RWPE2 (cell line): Measurements from ENCODE around the gene MYOM1.

Source experiments
- ATAC-seq: fragments of 200-7000 bp; cut with Tn5 transposase; 3 replicates; pipeline ENCODE4 v1.9.1; 2021; ENCODE audit warnings: low read depth
- DNase-seq: peaks from one replicate; pipeline ENCODE4 v3.0.0-alpha.2; 2020; ENCODE audit warnings: low spot score
- H3K27ac ChIP-seq: fragments of 450-650 bp; 2 replicates; pipeline ENCODE4 v1.5.1; 2017; ENCODE audit warnings: mild to moderate bottlenecking; ENCODE audit not compliant: poor library complexity, severe bottlenecking
- H3K27me3 ChIP-seq: fragments of 250-450 bp; sonication (Bioruptor Pico); 2 replicates; pipeline ENCODE4 v1.5.1; 2021; ENCODE audit warnings: mild to moderate bottlenecking, moderate library complexity; ENCODE audit not compliant: insufficient read depth, poor library complexity, severe bottlenecking
- H3K36me3 ChIP-seq: fragments of 250-450 bp; sonication (Bioruptor Pico); 2 replicates; pipeline ENCODE4 v1.5.1; 2020; ENCODE audit warnings: low read depth, mild to moderate bottlenecking, moderate library complexity
- H3K4me1 ChIP-seq: fragments of 250-450 bp; sonication (Bioruptor Pico); 2 replicates; pipeline ENCODE4 v1.5.1; 2021; ENCODE audit warnings: mild to moderate bottlenecking, moderate library complexity; ENCODE audit not compliant: insufficient read depth, poor library complexity, severe bottlenecking
- H3K4me3 ChIP-seq: fragments of 250-450 bp; sonication (Bioruptor Pico); 2 replicates; pipeline ENCODE4 v1.5.1; 2021; ENCODE audit warnings: mild to moderate bottlenecking, moderate library complexity; ENCODE audit not compliant: severe bottlenecking
- H3K9me3 ChIP-seq: fragments of 250-450 bp; sonication (Bioruptor Pico); 2 replicates; pipeline ENCODE4 v1.5.1; 2021; ENCODE audit warnings: mild to moderate bottlenecking, moderate library complexity; ENCODE audit not compliant: severe bottlenecking
- CTCF ChIP-seq: fragments of 450-650 bp; IDR thresholded peaks from one replicate; pipeline ENCODE4 v1.5.1; 2017; ENCODE audit warnings: mild to moderate bottlenecking, moderate library complexity; ENCODE audit not compliant: poor library complexity, severe bottlenecking

Gene MYOM1

GRCh38 chr18:3265564-3266033 lies 45.8 kb upstream of the MYOM1 start:
- Histone ChIP-seq H3K9me3 (no peaks in the 10 kb centered on the region), H3K4me1 (peaks cover 54% of the 10 kb centered on the region), H3K27ac (peak overlapping the region; percentile 8), H3K27me3 (no peaks in the 10 kb centered on the region), H3K36me3 (peaks cover 13% of the 10 kb centered on the region; the same call in 1 of the 2 replicates), H3K4me3 (no peak overlapping the region)
- TF ChIP-seq CTCF: no peak
- DNase-seq (no peak), ATAC-seq (no peak)

- Histone ChIP-seq H3K27ac (peak overlapping the region; percentile 93), H3K9me3 (no peaks in the 10 kb centered on the region), H3K4me3 (no peak overlapping the region), H3K4me1 (peaks cover 53% of the 10 kb centered on the region), H3K27me3 (no peaks in the 10 kb centered on the region), H3K36me3 (peaks cover 13% of the 10 kb centered on the region; the same call in 1 of the 2 replicates)
- DNase-seq (no peak), ATAC-seq (no peak)
- TF ChIP-seq CTCF: no peak
Measured at GRCh38 chr18:3264362-3264761, 44.6 kb upstream of the MYOM1 start.

GRCh38 chr18:3263132-3263700 lies 43.4 kb upstream of the MYOM1 start:
- Histone ChIP-seq H3K36me3 (peaks cover 18% of the 10 kb centered on the region; the same call in 1 of the 2 replicates), H3K27me3 (no peaks in the 10 kb centered on the region), H3K27ac (peak overlapping the region; percentile 93), H3K9me3 (no peaks in the 10 kb centered on the region), H3K4me1 (peaks cover 42% of the 10 kb centered on the region), H3K4me3 (peak overlapping the region; percentile 75)
- no peak for TF ChIP-seq CTCF
- DNase-seq (no peak), ATAC-seq (no peak)

- Histone ChIP-seq H3K4me3 (peak overlapping the region; percentile 75), H3K9me3 (no peaks in the 10 kb centered on the region), H3K4me1 (peaks cover 34% of the 10 kb centered on the region), H3K27ac (peak overlapping the region; percentile 93), H3K36me3 (peaks cover 24% of the 10 kb centered on the region), H3K27me3 (no peaks in the 10 kb centered on the region)
- TF ChIP-seq CTCF: no peak
- DNase-seq: no peak
- ATAC-seq: peak; percentile 46
Measured at GRCh38 chr18:3262234-3263131, 42.7 kb upstream of the MYOM1 start.
